Liver (tissue), 9 donors: ENCODE data around the gene TEFM. TPM values are rescaled to one million over a fixed set of nuclear protein-coding genes. Genes with fewer than 3 reads are reported as not detected.

ENCODE experiments used
- DNase-seq: peaks from one replicate; pipeline ENCODE4 v3.0.0-alpha.2; 2017; ENCODE audit warnings: low spot score
- H3K27ac ChIP-seq, 2 donors: one replicate each; pipeline ENCODE4 v1.7.0; 2013; ENCODE audit warnings: inconsistent platforms in 2 of 2, low read length in 2 of 2, control low read depth in 1 of 2, low read depth in 1 of 2, mild to moderate bottlenecking in 1 of 2
- H3K27me3 ChIP-seq, 4 donors: one replicate each; pipeline versions ENCODE4 v1.6.1 to v1.7.0; 2013; ENCODE audit warnings: low read length in 3 of 4, inconsistent platforms in 1 of 4, mild to moderate bottlenecking in 1 of 4, moderate library complexity in 1 of 4; ENCODE audit not compliant: control insufficient read depth in 4 of 4, insufficient read depth in 4 of 4
- H3K36me3 ChIP-seq, 4 donors: one replicate each; pipeline versions ENCODE4 v1.6.1 to v1.7.0; 2013; ENCODE audit warnings: low read length in 3 of 4, mild to moderate bottlenecking in 3 of 4, low read depth in 1 of 4, moderate library complexity in 1 of 4; ENCODE audit not compliant: control insufficient read depth in 4 of 4, insufficient read depth in 3 of 4
- H3K4me1 ChIP-seq, 4 donors: one replicate each; pipeline versions ENCODE4 v1.6.1 to v1.7.0; 2013; ENCODE audit warnings: low read length in 3 of 4, mild to moderate bottlenecking in 3 of 4, moderate library complexity in 1 of 4; ENCODE audit not compliant: control insufficient read depth in 4 of 4, insufficient read depth in 4 of 4
- H3K4me3 ChIP-seq, 3 donors: one replicate each; pipeline versions ENCODE4 v1.6.1 to v1.7.0; 2013; ENCODE audit warnings: low read length in 3 of 3, control low read depth in 1 of 3, low read depth in 1 of 3, mild to moderate bottlenecking in 1 of 3
- H3K9ac ChIP-seq, 2 donors: one replicate each; pipeline ENCODE4 v1.7.0; 2013; ENCODE audit warnings: low read length in 2 of 2, mild to moderate bottlenecking in 2 of 2, moderate library complexity in 2 of 2, control low read depth in 1 of 2, low read depth in 1 of 2
- H3K9me3 ChIP-seq, 4 donors: one replicate each; pipeline versions ENCODE4 v1.6.1 to v1.7.0; 2013; ENCODE audit warnings: low read length in 3 of 4; ENCODE audit not compliant: control insufficient read depth in 4 of 4
- ATF3 ChIP-seq: IDR thresholded peaks from 2 replicates; pipeline ENCODE4 v1.6.1; 2016; ENCODE audit warnings: antibody characterized with exemption
- CTCF ChIP-seq: fragments of 150-350 bp; IDR thresholded peaks from 2 replicates; pipeline ENCODE4 v1.5.1; 2017; ENCODE audit warnings: improper control_type of control experiment, low read depth, low read length; ENCODE audit not compliant: missing input control
- EGR1 ChIP-seq, 2 donors: IDR thresholded peaks; 2 replicates each; pipeline ENCODE4 v1.6.1; 2016 to 2018; ENCODE audit warnings: antibody characterized with exemption in 2 of 2, low read depth in 2 of 2
- FOXA1 ChIP-seq: IDR thresholded peaks from 2 replicates; pipeline ENCODE4 v1.6.1; 2016; ENCODE audit warnings: antibody characterized with exemption
- FOXA2 ChIP-seq: IDR thresholded peaks from 2 replicates; pipeline ENCODE4 v1.6.1; 2016; ENCODE audit warnings: antibody characterized with exemption
- GABPA ChIP-seq, 2 donors: IDR thresholded peaks in 1 of 2; conservative IDR thresholded peaks in 1 of 2; 2 replicates each; pipeline ENCODE4 v1.6.1; 2016; ENCODE audit warnings: antibody characterized with exemption in 2 of 2, mild to moderate bottlenecking in 1 of 2, moderate library complexity in 1 of 2
- HNF4A ChIP-seq, 2 donors: conservative IDR thresholded peaks; 2 replicates each; pipeline ENCODE4 v1.6.1; 2016; ENCODE audit warnings: antibody characterized with exemption in 2 of 2, mild to moderate bottlenecking in 2 of 2
- HNF4G ChIP-seq: IDR thresholded peaks from 2 replicates; pipeline ENCODE4 v1.6.1; 2016; ENCODE audit warnings: antibody characterized with exemption
- JUND ChIP-seq, 2 donors: IDR thresholded peaks; 2 replicates each; pipeline ENCODE4 v1.6.1; 2016; ENCODE audit warnings: antibody characterized with exemption in 2 of 2
- MAX ChIP-seq: IDR thresholded peaks from 2 replicates; pipeline ENCODE4 v1.6.1; 2016; ENCODE audit warnings: antibody characterized with exemption
- NR2F2 ChIP-seq: IDR thresholded peaks from 2 replicates; pipeline ENCODE4 v1.6.1; 2016; ENCODE audit warnings: antibody characterized with exemption
- RAD21 ChIP-seq, 2 donors: IDR thresholded peaks; 2 replicates each; pipeline ENCODE4 v1.6.1; 2016; ENCODE audit warnings: antibody characterized with exemption in 2 of 2, mild to moderate bottlenecking in 2 of 2
- REST ChIP-seq: IDR thresholded peaks from 2 replicates; pipeline ENCODE4 v1.6.1; 2016; ENCODE audit warnings: antibody characterized with exemption, mild to moderate bottlenecking
- RXRA ChIP-seq, 2 donors: IDR thresholded peaks; 2 replicates each; pipeline ENCODE4 v1.6.1; 2017 to 2018; ENCODE audit warnings: antibody characterized with exemption in 2 of 2, mild to moderate bottlenecking in 1 of 2
- SP1 ChIP-seq: IDR thresholded peaks from 2 replicates; pipeline ENCODE4 v1.6.1; 2018; ENCODE audit warnings: antibody characterized with exemption, mild to moderate bottlenecking
- TAF1 ChIP-seq: conservative IDR thresholded peaks from 2 replicates; pipeline ENCODE4 v1.6.1; 2016; ENCODE audit warnings: antibody characterized with exemption, mild to moderate bottlenecking
- YY1 ChIP-seq: IDR thresholded peaks from 2 replicates; pipeline ENCODE4 v1.6.1; 2016; ENCODE audit warnings: antibody characterized with exemption, mild to moderate bottlenecking
- ZBTB33 ChIP-seq: IDR thresholded peaks from 2 replicates; pipeline ENCODE4 v1.6.1; 2016; ENCODE audit warnings: antibody characterized with exemption
- WGBS: extraction: QIAGEN DNeasy Blood & Tissue Kit; methylation state at CpG from one replicate; pipeline ENCODE4 v1.1.7; 2013; 5-methylcytosine and 5-hydroxymethylcytosine counted together
- polyA plus RNA-seq, 2 donors: library from polyadenylated mRNA; stranded (reverse) in 1 of 2; unstranded in 1 of 2; fragments of 200-250 nt in 1 of 2; fragments of >200 nt in 1 of 2; fragmentation: Nextera tagmentation in 1 of 2; extraction: Ambion mirVana in 1 of 2; gene quantifications; one replicate each; pipeline versions ENCODE4 v1.2.1 to v1.2.3, GENCODE V29; 2013 to 2015
- total RNA-seq, 2 donors: library from RNA; depleted of rRNA; stranded (reverse); fragments of >200 nt; gene quantifications; one replicate each; pipeline ENCODE4 v1.2.3, GENCODE V29; 2014
- donor health status: healthy.
- donor health status: healthy.
- donor health status: healthy.
- donor health status: healthy.
- donor health status: healthy.

Gene TEFM
- total and polyA plus RNA-seq, 4 donors: 5.1 to 16.7 (median 10.5) TPM

GRCh38 chr17:30952638-30953393 is 46.8 kb upstream of the TEFM start:
- Histone ChIP-seq H3K27me3 (no peaks in the 10 kb centered on the region), H3K9ac (no peak overlapping the region), H3K4me3 (no peak overlapping the region), H3K9me3 (no peaks in the 10 kb centered on the region), H3K36me3 (no peaks in the 10 kb centered on the region), H3K27ac (no peak overlapping the region), H3K4me1 (peaks cover 0 to 9% (median 4%) of the 10 kb centered on the region in 4 donors)
- WGBS: 82% methylated on average over 9 of the region's 9 CpGs
- DNase-seq: no peak
- TF ChIP-seq HNF4G (no peak), TAF1 (no peak), ATF3 (no peak), ZBTB33 (no peak), HNF4A (conservative IDR thresholded peaks at IDR 0.05) (no peak), FOXA1 (no peak), FOXA2 (no peak), JUND (IDR thresholded peaks at IDR 0.05) (no peak), EGR1 (IDR thresholded peaks at IDR 0.05; ENCODE audit: low read depth in 2 of 2) (no peak)

- H3K9ac ChIP-seq: no peak overlapping the region
Observed at GRCh38 chr17:30950669-30951399, 44.8 kb upstream of the TEFM start.

More at GRCh38 chr17:30950669-30951399, 44.8 kb upstream of the TEFM start:
- Histone ChIP-seq H3K4me1 (peaks cover 0 to 9% (median 4%) of the 10 kb centered on the region in 4 donors), H3K4me3 (no peak overlapping the region), H3K27me3 (no peaks in the 10 kb centered on the region), H3K36me3 (no peaks in the 10 kb centered on the region), H3K9me3 (no peaks in the 10 kb centered on the region), H3K27ac (peak overlapping the region; percentile 18 to 43)
- TF ChIP-seq FOXA2 (peak; percentile 78), HNF4G (peak; percentile 81), FOXA1 (peak; percentile 60), ZBTB33 (no peak), RXRA (IDR thresholded peaks at IDR 0.05) (peak; percentile 54 to 72), TAF1 (no peak), EGR1 (IDR thresholded peaks at IDR 0.05; ENCODE audit: low read depth in 2 of 2) (no peak), JUND (IDR thresholded peaks at IDR 0.05) (peak in 1 of 2 donors; percentile 78), ATF3 (peak; percentile 22), SP1 (peak; percentile 89), NR2F2 (no peak), REST (peak; percentile 62), RAD21 (IDR thresholded peaks at IDR 0.05) (peak; percentile 56 to 60), YY1 (peak; percentile 72), CTCF (no peak), GABPA (IDR thresholded peaks at IDR 0.05 in 1 of 2, conservative IDR thresholded peaks at IDR 0.05 in 1 of 2) (peak in 1 of 2 donors; percentile 73), MAX (peak; percentile 67), HNF4A (conservative IDR thresholded peaks at IDR 0.05) (peak; percentile 88 to 92)
- peak; percentile 57 for DNase-seq
- 43% methylated on average over 9 of the region's 9 CpGs for WGBS
